Endothelial cell of umbilical vein (primary cell): ENCODE measurements around the gene EML4. TPM values are rescaled to one million over a fixed set of nuclear protein-coding genes. Genes with fewer than 3 reads are reported as not detected.

Experiments
- BruUV-seq: library from RNA; stranded (reverse); fragments of 400-500 nt; replicated peaks from 2 replicates; lab custom pipeline; 2021; lab: Mats Ljungman, UMichigan
- CTCF ChIA-PET: fragments of 300-600, 350-600 bp; sonication (Branson Sonifier 250); formaldehyde crosslinking; loops from one replicate; lab custom pipeline; 2021; ENCODE audit warnings: antibody characterized with exemption, inconsistent platforms; lab: Charles Lee
- POLR2A ChIA-PET: fragments of 300-600, 350-600 bp; sonication (Branson Sonifier 250); formaldehyde crosslinking; loops from one replicate; lab custom pipeline; 2021; ENCODE audit warnings: antibody characterized with exemption, inconsistent platforms; lab: Charles Lee
- DNase-seq: peaks from one replicate; pipeline ENCODE4 v3.0.0-alpha.2; 2011; ENCODE audit warnings: low read depth, low spot score
- FAIRE-seq: peaks from 2 replicates; lab custom pipeline; 2011; peaks lifted over from hg19 to GRCh38; lab: Jason Lieb, UNC
- H2AFZ ChIP-seq: 2 replicates; pipeline ENCODE4 v1.6.0; 2012; ENCODE audit warnings: low read depth, low read length, control low read depth, inconsistent platforms
- H3K27ac ChIP-seq: 2 replicates; pipeline ENCODE4 v1.5.1; 2011; ENCODE audit warnings: low read depth, mild to moderate bottlenecking, control low read depth, low read length, moderate library complexity; ENCODE audit not compliant: insufficient read depth
- H3K27me3 ChIP-seq, 2 experiments: 2 replicates each; pipeline versions ENCODE4 v1.6.0 to v1.6.1; 2011; ENCODE audit warnings: low read length in 2 of 2, mixed read lengths in 1 of 2; ENCODE audit not compliant: control insufficient read depth in 2 of 2, insufficient read depth in 2 of 2
- H3K36me3 ChIP-seq, 2 experiments: 2 replicates in 1 of 2; 3 replicates in 1 of 2; pipeline ENCODE4 v1.5.1; 2011; ENCODE audit warnings: low read length in 2 of 2, mild to moderate bottlenecking in 1 of 2, moderate library complexity in 1 of 2; ENCODE audit not compliant: control insufficient read depth in 2 of 2, insufficient read depth in 2 of 2; ENCODE audit errors: extremely low read depth in 1 of 2
- H3K4me1 ChIP-seq: 3 replicates; pipeline ENCODE4 v1.5.1; 2011; ENCODE audit warnings: mild to moderate bottlenecking, low read length; ENCODE audit not compliant: control insufficient read depth, insufficient read depth; ENCODE audit errors: extremely low read depth
- H3K4me2 ChIP-seq: 2 replicates; pipeline ENCODE4 v1.6.1; 2011; ENCODE audit warnings: low read length, control low read depth, mixed read lengths; ENCODE audit not compliant: insufficient read depth
- H3K4me3 ChIP-seq, 3 experiments: fragments of 200-600 bp in 1 of 3; sonication (generic), shearing (Covaris generic) in 1 of 3; replicated peaks in 1 of 3; 2 replicates each; pipeline ENCODE4 v1.5.1; 2011 to 2016; ENCODE audit warnings: control low read depth in 3 of 3, low read length in 3 of 3, mild to moderate bottlenecking in 2 of 3, inconsistent platforms in 1 of 3, low read depth in 1 of 3, moderate library complexity in 1 of 3; ENCODE audit not compliant: insufficient read depth in 1 of 3
- H3K79me2 ChIP-seq: 2 replicates; pipeline ENCODE4 v1.6.0; 2012; ENCODE audit warnings: low read length, inconsistent platforms; ENCODE audit not compliant: control insufficient read depth, insufficient read depth
- H3K9ac ChIP-seq: replicated peaks from 2 replicates; pipeline ENCODE3; 2011; ENCODE audit warnings: low read length, control low read depth; ENCODE audit not compliant: insufficient read depth; ENCODE audit errors: extremely low read depth
- H3K9me1 ChIP-seq: replicated peaks from 3 replicates; pipeline ENCODE4 v1.6.0; 2011; ENCODE audit warnings: mild to moderate bottlenecking, low read length; ENCODE audit not compliant: control insufficient read depth, insufficient read depth; ENCODE audit errors: extremely low read depth
- H3K9me3 ChIP-seq: replicated peaks from 2 replicates; pipeline ENCODE4 v1.5.1; 2012; ENCODE audit warnings: low read length, inconsistent platforms; ENCODE audit not compliant: control insufficient read depth, insufficient read depth
- H4K20me1 ChIP-seq: replicated peaks from 2 replicates; pipeline ENCODE3; 2011; ENCODE audit warnings: mild to moderate bottlenecking, low read length; ENCODE audit not compliant: control insufficient read depth, insufficient read depth; ENCODE audit errors: extremely low read depth
- CTCF ChIP-seq, 2 donors: IDR thresholded peaks; 1 replicate in 1 of 2; 2 replicates in 1 of 2; pipeline ENCODE4 v1.5.1; 2011; ENCODE audit warnings: low read length in 2 of 2, mild to moderate bottlenecking in 2 of 2, moderate library complexity in 2 of 2, control low read depth in 1 of 2, inconsistent platforms in 1 of 2, low read depth in 1 of 2; ENCODE audit not compliant: insufficient read depth in 1 of 2; ENCODE audit errors: extremely low read depth in 1 of 2
- EZH2 ChIP-seq: IDR thresholded peaks from 2 replicates; pipeline ENCODE4 v1.6.1; 2012; ENCODE audit warnings: borderline replicate concordance, low read depth, mild to moderate bottlenecking, moderate library complexity, low read length, inconsistent platforms; ENCODE audit not compliant: severe bottlenecking
- FOS ChIP-seq: IDR thresholded peaks from 2 replicates; pipeline ENCODE4 v1.6.1; 2011; ENCODE audit warnings: mild to moderate bottlenecking, low read length, moderate library complexity, borderline replicate concordance; ENCODE audit not compliant: insufficient read depth
- GATA2 ChIP-seq: IDR thresholded peaks from 2 replicates; pipeline ENCODE4 v1.7.0; 2011; ENCODE audit warnings: low read depth, mild to moderate bottlenecking, moderate library complexity, mixed read lengths, low read length; ENCODE audit not compliant: insufficient read length, insufficient read depth
- MAX ChIP-seq: IDR thresholded peaks from 2 replicates; pipeline ENCODE4 v1.6.1; 2011; ENCODE audit not compliant: insufficient read depth, insufficient read length
- MYC ChIP-seq: IDR thresholded peaks from one replicate; pipeline ENCODE4 v1.6.1; 2011; ENCODE audit warnings: mild to moderate bottlenecking, low read depth, low read length
- POLR2A ChIP-seq: IDR thresholded peaks from 2 replicates; pipeline ENCODE4 v1.6.1; 2012; ENCODE audit warnings: low read depth, mild to moderate bottlenecking, control low read depth, low read length
- POLR2AphosphoS5 ChIP-seq: IDR thresholded peaks from 2 replicates; pipeline ENCODE4 v1.6.1; 2012; ENCODE audit warnings: low read depth, mild to moderate bottlenecking, control low read depth, low read length, moderate library complexity; ENCODE audit not compliant: insufficient read depth
- dilution Hi-C: fragments of 300-500 bp; cut with MboI; formaldehyde crosslinking; loops from one replicate; pipeline ENCODE4 v1.15.0; 2019; ENCODE audit warnings: low sequenced_read_pairs; ENCODE audit not compliant: extremely low pct_ligation_motif_present
- intact Hi-C: fragments of 100-400 bp; cut with micrococcal nuclease; formaldehyde crosslinking; loops from one replicate; pipeline ENCODE4 v1.10.0; 2022
- polyA plus RNA-seq, 4 experiments: library from polyadenylated mRNA; depleted of rRNA in 3 of 4; stranded (reverse) in 3 of 4; unstranded in 1 of 4; fragments of >200 nt; gene quantifications; 2 replicates each; pipeline versions ENCODE4 v1.2.1 to v1.2.3, GENCODE V29; 2011 to 2012; ENCODE audit warnings: missing spikeins in 1 of 4
- total RNA-seq: library from RNA; stranded (reverse); gene quantifications from 2 replicates; pipeline ENCODE4 v1.2.3, GENCODE V29; 2021

EML4 gene
- total and polyA plus RNA-seq, 2 donors (not counting 3 experiments of a cell fraction or from before 2014, with no cell fraction given), result 13.3 to 32.0 TPM

GRCh38 chr2:42256505-42256904, 87.4 kb downstream of the EML4 start:
- no TSS peak for BruUV-seq
- TF ChIP-seq GATA2 (no peak), MYC (no peak), EZH2 (no peak), FOS (no peak), POLR2A (no peak), CTCF (IDR thresholded peaks at IDR 0.05; ENCODE audit: extremely low read depth in 1 of 2, insufficient read depth in 1 of 2, low read depth in 1 of 2, low read length in 2 of 2) (no peak), MAX (no peak), POLR2AphosphoS5 (no peak)
- H3K4me3 ChIP-seq, result peak overlapping the region in 1 of 3 experiments; percentile 0
- dilution Hi-C loops (no loop called here), intact Hi-C loops (no loop called here)
- H3K4me2 ChIP-seq, result peak overlapping the region; percentile 69
- DNase-seq (peak; percentile 63), FAIRE-seq (peak; percentile 70)
- H3K9me1 ChIP-seq, result no peaks in the 10 kb centered on the region
- H3K27me3 ChIP-seq, result no peaks in the 10 kb centered on the region
- H3K4me1 ChIP-seq, result peaks cover 14% of the 10 kb centered on the region
- POLR2A ChIA-PET, result no interaction called here
- H3K9ac ChIP-seq, result no peak overlapping the region
- no peaks in the 10 kb centered on the region for H3K9me3 ChIP-seq
- H4K20me1 ChIP-seq, result no peaks in the 10 kb centered on the region
- H3K27ac ChIP-seq, result peak overlapping the region; percentile 10
- no peak overlapping the region for H2AFZ ChIP-seq
- CTCF ChIA-PET, result interaction anchor here (0.6 to 1.6 kb wide), 7 partner anchors 8 to 72 kb away, joined by 3 to 8 read pairs (median 3); no protein-coding TSS in a partner anchor
- H3K36me3 ChIP-seq, result no peaks in the 10 kb centered on the region
- no peaks in the 10 kb centered on the region for H3K79me2 ChIP-seq
